A172 (cell line): ENCODE data around the gene ATE1. TPM values are rescaled to one million over a fixed set of nuclear protein-coding genes. Genes with fewer than 3 reads are reported as not detected.
A peak's percentile ranks its signal among the peaks of the same experiment; 100 is the strongest.
"Not testable (repeated sequence)": the region's sequence is repeated elsewhere in the genome, so short reads cannot be mapped to it uniquely, and the experiment has no call there.

Experiments
- DNase-seq: peaks from one replicate; pipeline ENCODE4 v3.0.0-alpha.2; 2015; ENCODE audit warnings: low spot score
- total RNA-seq: library from RNA; depleted of rRNA; stranded (reverse); fragments of >200 nt; shearing (Covaris generic); gene quantifications from 2 replicates; pipeline ENCODE4 v1.2.3, GENCODE V29; 2014; rRNA removed

The ATE1 gene
- total RNA-seq, result 10.6 and 11.6 TPM in 2 replicates

DNA sequence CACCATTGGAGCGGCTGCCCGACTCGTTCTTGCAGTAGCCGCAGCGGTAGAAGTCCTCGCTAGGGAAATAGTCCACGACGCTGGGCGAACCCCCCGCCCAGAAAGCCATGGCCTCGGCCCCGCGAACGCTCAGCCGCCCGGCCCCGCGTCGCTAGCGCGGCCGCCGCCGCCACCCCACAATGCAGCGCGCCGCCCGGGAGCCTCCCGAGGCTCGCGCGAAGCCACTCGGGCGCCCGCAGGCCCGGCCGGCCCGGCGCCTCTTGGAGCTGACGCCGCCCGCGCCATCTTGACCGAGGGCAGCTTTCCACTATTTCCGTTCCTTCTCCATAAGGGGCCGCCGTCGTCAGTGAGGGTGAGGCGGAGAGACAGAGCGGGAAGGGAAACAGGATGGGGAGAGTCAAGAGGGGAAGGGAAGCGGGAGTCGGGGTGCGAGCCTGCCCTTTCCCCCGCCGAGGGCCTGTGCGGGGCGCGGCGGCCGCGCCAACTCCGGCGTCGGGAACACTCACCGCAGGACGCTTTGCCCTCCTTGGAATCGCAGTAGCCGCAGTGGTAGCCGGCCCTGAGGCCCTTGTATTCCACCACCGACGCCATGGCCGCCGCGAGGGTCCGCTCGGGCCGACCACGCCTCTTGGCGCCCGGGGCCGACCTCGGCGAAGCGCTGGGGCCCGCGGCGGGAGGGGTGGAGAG is at the start of gene ATE1:
Gene ATE1, minus strand, starts transcription at position 191 of the 687 bp plus-strand sequence. Its CDS starts 82 bp downstream, at position 109.
- DNase-seq, result peak; percentile 68

DNA sequence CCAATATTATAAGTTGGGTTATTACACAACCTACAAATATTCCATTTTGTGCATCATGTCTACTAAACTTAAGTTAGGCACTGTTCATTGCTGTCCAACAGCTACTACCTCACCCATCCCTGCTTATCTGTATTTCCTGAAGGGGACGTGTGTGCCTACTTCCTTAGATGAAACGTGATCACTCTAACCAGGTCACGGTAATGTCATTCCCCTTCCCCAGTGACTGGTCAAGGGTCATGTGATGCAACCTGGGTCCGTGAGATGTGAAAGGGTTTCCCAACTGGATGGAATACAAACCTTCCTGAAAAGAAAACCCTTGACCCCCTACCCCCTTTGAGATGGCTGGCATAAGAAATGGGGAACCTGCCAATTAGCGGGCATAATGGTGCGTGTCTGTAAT is 48.8 kb upstream of the ATE1 start:
- DNase-seq, result no peak

DNA sequence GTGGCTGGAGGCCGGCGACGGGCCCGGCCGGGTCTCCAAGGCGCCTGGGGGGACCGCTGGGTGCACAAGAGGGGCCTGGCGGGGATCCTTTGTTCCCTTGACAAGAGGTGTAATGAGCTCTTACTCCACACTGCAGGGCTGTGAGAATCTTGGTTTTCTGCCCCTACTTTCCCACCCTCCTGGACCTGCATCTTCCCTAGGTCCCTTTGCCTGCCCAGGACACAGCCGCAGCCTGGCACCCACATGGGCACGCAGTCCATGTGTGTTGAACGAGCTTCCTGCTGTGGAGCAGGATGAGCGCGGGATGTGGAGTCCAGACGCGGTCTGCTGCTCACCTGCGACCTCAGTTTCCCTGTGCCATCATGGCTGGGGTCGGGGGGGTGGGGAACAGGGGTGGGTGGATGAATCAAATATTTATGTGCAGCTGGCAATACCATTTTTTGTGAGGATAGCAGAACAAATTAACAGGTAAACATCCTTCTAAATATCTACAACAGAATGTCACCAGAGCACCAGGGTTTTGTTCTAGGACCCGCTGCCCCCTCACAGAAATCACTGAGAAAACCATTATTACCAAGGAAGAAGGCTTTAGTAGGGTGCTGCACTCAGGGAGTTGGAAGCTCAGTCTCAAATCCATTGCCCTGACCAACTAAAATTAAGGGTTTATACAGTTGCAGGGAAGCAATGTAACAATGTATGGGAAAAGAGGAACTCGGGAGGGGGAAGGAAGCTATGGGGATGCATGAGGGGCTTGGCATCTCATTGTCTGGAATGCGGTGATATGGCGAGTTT is 47.7 kb upstream of the ATE1 start:
- DNase-seq, result no peak

DNA sequence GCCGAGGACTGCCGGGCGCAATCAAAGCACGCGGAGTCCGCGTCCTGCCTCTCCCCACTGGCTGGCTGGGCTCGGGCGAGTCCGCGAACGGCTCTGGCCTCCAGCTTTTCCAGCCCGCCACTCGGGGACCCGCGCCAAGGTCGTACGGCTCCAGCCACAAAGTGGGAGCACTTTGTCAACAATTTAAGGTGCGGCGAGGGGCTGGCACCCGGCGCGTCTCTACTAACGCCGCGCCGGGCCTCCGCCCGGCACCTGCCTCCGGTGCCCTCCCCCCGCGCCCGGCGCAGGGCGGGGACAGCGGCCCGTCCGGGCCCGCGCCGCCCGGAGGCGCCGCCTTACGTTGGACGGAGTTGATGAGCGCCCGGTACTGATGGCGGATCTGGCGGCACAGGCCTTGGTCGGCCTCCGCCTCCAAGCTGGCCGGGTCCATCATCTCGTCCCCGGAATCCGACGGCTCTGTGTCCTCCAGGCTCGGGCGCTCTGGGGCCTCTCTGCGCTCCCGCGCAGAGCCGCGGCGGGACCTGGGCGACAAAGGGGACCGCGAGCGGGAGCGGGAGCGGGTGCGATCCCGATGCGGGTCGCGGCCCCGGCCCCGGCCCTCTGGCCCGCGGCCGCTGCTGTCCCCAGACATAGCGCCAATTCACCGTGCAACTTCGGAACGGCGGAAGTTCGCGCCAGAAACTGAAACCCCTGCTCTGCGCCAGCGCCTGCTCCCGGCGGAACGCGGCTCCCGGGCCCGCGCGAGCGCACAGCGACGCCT is 46.9 kb upstream of the ATE1 start, which contains the start of gene NSMCE4A:
Gene NSMCE4A, minus strand, starts transcription at position 683 of the 760 bp plus-strand sequence. Its CDS starts 52 bp downstream, at position 631.
- DNase-seq, result peak; percentile 18

DNA sequence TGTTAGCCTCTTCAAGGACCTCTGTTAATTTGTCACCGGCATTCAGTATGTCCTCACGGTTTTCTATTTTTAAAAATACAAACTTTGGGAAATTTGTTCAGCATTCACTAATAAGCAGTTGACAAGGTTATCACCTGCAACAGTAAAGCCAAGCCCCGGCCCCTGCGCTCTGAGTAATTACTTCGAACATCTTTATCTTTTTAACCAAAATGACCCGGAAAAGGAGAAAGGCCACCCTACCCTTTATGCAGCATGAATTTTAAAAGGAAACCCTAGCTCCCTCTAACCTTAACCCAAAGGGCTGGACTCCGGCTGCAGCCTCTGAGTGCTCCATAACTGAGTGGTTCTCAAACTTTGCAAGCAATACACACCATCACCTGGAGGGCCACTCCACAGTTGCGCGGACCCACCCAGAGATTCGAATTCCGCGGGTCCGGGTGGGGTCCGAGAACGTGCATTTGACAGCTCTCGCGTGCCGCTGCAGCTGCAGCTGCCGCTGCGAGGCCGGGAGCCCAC is 46.2 kb upstream of the ATE1 start:
- no peak for DNase-seq

DNA sequence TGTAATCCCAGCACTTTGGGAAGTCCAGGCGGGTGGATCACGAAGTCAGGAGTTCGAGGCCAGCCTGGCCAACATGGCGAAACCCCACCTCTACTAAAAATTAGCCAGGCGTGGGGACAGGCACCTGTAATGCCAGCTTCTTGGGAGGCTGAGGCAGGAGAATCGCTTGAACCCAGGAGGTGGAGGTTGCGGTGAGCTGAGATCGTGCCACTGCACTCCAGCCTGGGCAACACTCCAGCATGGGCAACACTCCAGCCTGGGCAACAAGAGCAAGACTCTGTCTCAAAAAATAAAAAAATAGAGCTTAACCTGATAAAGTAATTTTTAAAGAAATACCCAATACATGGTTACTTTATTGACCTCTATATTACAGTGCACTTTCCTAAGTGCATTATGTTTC is 41.3 kb upstream of the ATE1 start:
- DNase-seq, result not testable (repeated sequence)

DNA sequence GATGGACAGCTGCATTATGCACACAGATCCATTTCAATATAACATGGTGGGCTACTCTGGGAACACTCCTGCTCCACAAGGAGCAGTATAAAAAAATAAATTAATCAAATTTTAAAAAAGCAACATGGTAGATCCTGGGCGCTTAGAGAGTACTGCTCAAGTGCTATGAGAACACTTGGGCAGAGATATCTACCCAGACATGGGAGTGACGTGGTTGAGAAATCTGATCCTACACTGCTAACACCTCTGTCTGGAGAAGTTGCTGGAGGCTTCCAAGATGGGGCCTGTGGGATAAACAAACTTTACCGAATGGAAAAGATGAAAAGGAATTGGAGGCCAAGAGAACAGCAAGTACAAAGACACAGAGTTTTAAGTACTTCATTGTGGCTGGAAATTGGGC is 38.2 kb upstream of the ATE1 start:
- no peak for DNase-seq

DNA sequence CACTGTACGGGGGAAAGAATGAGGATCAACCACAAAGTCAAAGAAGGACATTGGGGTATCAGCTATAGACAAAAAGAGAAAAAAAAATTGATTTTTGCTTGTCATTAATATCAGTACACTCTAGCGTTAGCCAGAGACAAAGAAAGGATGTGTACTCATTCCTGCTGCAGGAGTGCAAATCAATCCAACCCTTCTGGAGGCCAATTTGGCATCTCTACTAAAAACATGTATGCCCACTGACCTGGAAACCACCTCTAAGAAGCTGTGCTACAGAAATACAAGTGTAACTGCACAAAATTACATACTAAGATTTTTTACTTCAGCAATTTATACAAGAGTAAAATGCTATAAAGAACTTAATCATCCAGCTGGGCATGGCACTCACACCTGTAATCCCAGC is 33.6 kb upstream of the ATE1 start:
- no peak for DNase-seq

DNA sequence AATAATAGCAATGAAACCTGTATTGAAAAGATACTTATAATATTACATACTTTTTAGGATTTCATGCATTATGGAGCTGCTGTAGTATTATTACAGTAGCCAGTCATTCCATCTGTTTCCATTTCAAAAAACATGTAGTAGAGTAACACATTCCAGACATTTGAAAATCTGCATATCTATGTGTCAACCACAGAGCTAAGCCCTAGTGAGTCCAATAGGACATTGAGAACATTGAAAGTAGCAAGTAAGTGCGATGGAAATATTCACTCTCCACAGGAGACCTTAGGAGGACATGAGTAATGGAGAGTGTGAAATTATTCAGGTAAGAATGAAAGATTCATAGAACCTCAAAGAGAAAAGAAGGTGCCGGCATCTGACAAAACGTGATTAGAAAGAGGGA is 31.8 kb upstream of the ATE1 start:
- DNase-seq, result no peak

DNA sequence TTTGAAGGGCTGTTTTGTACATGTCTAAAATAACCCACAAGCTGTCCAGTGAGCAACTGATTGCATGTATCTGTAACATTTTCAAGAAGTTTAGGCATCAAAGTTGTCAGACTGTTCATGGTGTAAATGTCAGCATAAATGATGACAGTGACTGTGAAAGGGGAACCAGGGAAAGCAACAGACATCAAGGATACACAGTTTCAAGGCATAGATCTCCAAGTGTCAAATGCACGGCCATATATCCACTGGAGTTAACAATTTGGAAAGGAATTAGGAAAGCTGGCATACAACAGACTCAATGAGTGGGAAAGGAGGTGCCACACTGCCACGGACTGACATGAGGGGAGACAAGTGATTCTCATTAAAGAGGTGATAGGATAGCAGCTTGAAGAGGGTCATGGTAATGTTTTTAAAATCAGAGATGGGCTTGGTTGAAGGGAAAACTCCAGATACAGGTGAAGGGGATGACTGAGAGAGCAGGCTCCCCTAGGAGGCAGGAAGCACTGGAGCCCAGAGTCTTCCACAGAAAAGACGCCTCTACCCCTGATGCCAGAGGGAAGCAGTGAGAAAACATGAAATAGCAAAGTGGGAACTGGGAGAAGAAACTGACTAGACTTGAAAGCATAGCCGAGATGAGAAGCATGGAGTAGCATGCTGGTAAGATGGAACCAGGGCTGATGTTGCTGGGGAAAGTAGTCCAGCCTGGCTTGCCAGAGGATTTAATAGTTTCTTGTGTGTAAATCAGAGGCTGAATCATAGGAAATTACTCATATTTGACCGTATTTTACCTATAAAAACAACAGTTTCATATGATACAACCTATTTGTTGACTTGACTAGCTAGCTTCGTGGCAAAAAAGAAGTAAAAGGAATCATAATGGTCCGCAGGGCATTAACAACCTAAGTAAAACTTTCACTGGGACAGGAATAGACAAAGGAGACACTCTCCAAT is 28.6 kb upstream of the ATE1 start:
- peak; percentile 42 for DNase-seq

DNA sequence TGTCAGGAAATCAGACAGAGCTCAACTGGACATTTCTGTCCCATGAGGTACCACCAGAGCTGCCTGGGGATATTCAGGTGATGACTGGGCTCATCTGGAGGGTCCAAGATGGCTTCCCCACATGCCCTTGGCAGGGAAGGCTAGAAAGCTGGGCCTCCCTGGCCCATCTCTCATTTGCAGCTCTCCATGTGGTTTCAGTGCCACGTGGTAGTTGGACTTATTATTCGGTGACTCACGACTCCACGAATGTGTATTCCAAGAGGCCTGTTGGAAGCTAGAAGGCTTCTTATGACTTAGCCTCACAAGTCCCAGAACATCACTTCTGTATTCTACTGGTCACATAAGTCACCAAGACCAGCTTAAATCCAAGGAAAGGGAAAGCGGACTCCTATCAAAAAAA is 24.4 kb upstream of the ATE1 start:
- DNase-seq, result peak; percentile 48

DNA sequence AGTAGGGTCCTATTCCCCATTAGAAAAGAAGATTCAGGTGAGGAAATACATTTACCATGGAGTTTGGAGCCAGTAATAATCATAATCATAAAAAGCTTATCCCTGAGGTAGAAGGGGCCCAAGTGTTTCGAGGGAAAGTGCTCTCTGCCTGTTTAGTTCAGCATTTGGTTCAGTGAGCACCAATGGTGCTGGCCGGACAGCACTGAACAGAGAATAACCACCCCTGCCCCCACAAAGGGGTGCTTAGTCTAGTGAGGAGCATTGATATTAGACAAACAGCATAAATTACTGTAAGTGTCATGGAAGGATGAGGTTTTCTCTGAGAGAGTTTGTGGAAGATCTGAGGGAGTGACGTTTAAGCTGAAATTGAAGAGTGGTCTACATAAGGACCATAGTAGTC is 21.6 kb upstream of the ATE1 start:
- DNase-seq, result no peak

DNA sequence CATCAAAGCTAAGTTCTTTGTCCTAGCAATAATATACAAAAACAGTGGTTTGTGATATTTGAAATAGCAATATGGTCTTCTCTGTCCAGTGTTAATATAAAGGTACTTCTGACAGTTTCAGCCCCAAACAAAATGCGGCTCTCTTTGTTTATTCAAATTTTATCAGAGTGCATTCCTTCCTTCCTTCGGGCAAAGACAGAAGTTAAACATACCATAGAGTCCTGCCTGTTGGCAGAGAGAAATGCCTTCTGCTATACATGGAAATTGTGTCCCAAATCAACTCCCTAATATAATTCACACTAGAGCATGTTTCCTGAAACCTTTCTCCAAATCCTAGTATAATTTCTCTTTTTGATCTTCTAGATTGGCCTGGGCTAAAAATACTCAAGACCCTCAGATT is 21.2 kb upstream of the ATE1 start:
- DNase-seq, result no peak

DNA sequence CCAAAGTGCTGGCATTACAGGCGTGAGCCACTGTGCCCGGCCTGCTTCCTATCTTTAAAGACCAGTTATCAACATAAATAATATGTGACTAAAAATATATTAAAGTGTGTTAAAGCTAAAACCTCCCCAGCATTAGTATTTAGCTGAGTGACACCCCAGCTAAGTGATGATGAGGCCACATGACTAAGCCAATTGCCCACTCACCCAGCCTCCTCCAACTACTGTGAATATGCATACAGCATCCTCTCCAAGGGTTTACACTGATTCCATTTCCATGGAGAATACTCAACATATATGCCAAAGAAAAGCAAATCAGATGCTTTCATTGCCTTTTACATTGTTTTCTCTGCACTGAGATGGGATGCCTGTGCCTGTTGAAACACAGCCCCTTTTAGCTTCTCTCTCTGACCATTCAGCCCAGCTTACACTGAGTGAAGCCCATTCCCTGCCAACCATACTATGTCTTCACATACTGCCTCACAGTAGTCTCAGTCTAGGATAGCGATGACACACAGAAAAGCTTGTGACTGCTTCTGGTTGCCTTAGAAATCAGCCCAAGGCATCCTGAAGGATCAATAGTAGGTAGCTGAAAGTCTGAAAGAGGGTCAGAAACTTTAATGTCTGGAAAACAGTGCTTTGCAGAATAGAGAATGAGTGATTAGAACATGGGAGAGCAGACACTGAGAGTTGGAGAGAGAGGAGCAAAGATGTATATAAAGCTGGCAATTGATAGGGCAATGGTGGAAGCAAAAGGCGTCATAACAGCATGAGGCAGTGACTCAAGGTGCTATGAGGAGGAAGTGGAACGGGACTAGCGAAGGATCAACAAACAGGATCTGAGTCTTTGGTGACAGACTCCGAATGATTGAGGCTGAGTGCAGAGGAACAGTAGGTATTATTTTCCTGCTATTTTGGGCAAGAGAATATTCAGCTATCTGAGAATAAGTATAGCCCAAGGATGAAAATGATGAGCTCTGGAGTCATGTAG is 19.8 kb upstream of the ATE1 start:
- no peak for DNase-seq

DNA sequence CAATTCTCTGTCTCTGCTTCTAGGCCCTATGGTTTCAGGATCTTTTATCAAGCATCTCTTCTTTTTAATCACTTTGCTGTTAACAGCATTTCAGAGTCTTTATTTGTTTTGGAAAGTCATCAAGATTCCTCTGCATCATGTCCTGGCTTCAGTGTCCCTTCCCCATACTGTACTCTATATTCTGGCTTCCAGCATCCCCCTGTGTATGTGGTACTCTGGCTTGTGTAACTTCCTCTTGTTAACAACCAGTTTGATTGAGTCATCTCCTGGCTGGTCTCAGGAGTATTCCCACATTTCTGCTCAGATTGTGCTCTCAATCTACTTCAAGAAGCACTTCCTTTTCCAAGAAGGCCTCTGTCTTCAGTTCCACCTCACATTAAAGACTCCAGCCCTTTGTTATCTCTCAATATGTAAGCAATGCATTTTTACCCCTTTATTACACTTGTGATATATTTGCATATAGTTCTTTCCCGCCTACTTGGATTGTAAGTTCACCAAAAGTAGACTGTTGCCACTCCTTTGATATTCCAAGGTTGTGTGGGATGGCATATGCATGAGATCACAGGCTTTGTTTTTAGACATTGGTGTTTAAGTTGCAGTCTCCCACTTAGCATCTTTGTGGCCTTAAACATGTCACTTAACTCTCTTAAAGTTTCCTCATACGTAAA is 15.1 kb upstream of the ATE1 start:
- peak; percentile 70 for DNase-seq

DNA sequence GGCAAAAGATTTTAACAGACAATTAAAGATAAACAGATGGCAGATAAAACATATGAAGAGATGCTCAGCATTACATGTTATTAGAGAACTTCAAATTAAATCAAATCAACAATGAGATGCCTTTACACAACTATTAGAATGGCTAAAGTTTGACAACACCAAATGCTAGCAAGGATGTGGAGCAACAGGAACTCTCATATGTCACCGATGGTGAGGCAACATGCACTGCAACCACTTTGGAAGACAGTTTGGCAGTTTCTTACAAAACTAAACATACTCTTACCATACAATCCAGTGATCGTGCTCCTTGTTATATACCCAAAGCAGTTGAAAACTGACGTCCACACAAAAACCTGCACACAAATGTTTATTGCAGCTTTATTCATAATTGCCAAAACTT is 13.7 kb upstream of the ATE1 start:
- no peak for DNase-seq

DNA sequence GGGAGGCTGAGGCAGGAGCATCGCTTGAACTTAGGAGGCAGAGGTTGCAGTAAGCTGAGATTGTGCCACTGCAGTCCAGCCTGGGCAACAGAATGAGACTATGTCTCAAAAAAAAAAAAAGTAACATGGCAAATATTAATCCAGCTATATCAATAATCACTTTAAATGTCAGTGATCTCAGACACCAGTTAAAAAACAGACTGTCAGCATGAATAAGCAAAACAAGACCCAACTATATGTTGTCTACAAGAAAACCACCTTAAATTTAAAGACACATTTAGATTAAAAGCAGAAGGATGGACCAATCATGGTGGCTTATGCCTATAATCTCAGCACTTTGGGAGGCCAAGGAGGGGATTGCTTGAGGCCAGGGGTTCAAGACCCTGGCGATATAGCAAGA is 8.5 kb upstream of the ATE1 start:
- DNase-seq, result no peak

DNA sequence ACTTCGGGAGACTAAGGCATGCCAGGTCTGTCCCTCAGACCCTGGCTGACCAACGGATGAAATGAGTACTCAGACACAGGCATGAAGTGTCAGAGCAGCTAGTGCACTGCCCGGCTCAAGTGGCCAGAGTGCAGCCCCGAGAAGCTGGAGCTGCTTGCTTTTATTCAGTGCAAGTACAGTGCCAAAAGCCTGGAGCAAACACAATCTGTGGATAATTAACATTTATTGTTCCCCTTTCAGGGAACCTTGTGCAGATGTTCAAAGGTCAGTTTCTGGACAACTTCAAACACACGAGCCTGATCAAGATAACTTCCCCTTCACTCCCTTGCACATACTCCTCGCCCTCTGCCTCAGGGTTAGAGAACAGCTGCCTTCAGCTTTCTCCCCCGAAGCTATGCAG is 7.9 kb upstream of the ATE1 start:
- no peak for DNase-seq
